ENCODE measurements around the gene WDR4. TPM values are rescaled to one million over a fixed set of nuclear protein-coding genes. Genes with fewer than 3 reads are reported as not detected.

Gene WDR4
- total RNA-seq, 1 experiment from 2014 or later: 42.6 TPM

GRCh38 chr21:42830456-42831455 is 48.6 kb downstream of the WDR4 start:
- Mint-ChIP-seq H3K4me1 (peaks cover 16% of the 10 kb centered on the region), H3K27ac (no peak overlapping the region), H3K4me3 (no peak overlapping the region), H3K27me3 (ENCODE audit: low read depth) (peaks cover 66% of the 10 kb centered on the region), H3K36me3 (no peaks in the 10 kb centered on the region), H3K9me3 (peaks cover 22% of the 10 kb centered on the region)
- POLR2A ChIA-PET: no interaction called here
- TF ChIP-seq ELF4 (CRISPR knock-in tag; IDR thresholded peaks at IDR 0.05; ENCODE audit: low read depth) (no peak), ZNF317 (CRISPR knock-in tag; IDR thresholded peaks at IDR 0.05; ENCODE audit: borderline replicate concordance, low read depth) (0 out of 2 replicates have a peak, but pooled peaks have one; percentile 9)
- DNase-seq (ENCODE audit: low spot score): no peak
- CTCF ChIA-PET: interaction anchor here (0.5 kb wide), 1 partner anchor 39 kb away, joined by 3 read pairs; no protein-coding TSS in a partner anchor
- no peak for ATAC-seq

- H3K4me3 Mint-ChIP-seq: no peak overlapping the region
- ATAC-seq (no peak), DNase-seq (ENCODE audit: low spot score) (no peak)
- no peaks in the 10 kb centered on the region for H3K36me3 Mint-ChIP-seq
- POLR2A ChIA-PET: no interaction called here
- no peak overlapping the region for H3K27ac Mint-ChIP-seq
- peaks cover 27% of the 10 kb centered on the region for H3K9me3 Mint-ChIP-seq
- CTCF ChIA-PET: no interaction called here
- H3K4me1 Mint-ChIP-seq: peaks cover 16% of the 10 kb centered on the region
- peaks cover 65% of the 10 kb centered on the region for H3K27me3 Mint-ChIP-seq (ENCODE audit: low read depth)
- TF ChIP-seq, protein P1, sequence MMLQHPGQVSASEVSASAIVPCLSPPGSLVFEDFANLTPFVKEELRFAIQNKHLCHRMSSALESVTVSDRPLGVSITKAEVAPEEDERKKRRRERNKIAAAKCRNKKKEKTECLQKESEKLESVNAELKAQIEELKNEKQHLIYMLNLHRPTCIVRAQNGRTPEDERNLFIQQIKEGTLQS (CRISPR knock-in tag; conservative IDR thresholded peaks at IDR 0.05): no peak
- TF ChIP-seq, protein P2, sequence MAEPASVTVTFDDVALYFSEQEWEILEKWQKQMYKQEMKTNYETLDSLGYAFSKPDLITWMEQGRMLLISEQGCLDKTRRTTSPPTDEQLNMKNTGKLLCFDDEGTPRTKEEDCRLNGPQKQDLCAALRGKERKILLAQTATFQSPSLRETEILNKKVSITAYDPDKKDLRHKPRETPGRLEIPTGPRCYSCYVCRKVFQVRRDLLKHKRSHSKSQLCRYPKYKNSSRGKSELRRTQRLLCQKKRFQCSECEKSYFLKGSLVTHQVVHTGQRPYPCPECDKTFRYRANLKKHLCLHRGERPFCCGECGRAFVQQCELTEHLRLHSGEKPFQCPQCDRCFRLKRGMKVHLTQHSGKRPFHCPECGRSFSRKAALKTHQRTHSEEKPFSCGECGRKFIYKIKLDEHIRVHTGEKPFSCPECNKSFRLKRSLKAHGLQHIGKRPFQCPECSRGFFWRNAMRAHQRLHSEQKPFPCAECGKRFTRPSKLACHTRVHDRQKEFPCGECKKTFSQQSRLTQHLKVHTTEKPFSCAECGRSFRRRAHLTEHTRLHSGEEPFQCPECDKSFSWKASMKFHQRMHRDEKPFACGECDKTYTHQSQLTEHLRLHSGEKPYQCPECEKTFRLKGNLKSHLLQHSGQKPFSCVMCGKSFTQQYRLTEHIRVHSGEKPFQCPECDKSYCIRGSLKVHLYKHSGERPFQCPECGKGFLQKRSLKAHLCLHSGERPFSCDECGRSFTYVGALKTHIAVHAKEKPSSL (CRISPR knock-in tag; conservative IDR thresholded peaks at IDR 0.05): no peak
- TF ChIP-seq NFE2L1 (CRISPR knock-in tag; IDR thresholded peaks at IDR 0.05) (no peak), TP53 (CRISPR knock-in tag; IDR thresholded peaks at IDR 0.05) (no peak), PRRX2 (CRISPR knock-in tag; IDR thresholded peaks at IDR 0.05) (no peak), ZNF121 (CRISPR knock-in tag; IDR thresholded peaks at IDR 0.05) (no peak), ZNF281 (CRISPR knock-in tag; IDR thresholded peaks at IDR 0.05) (no peak), OVOL2 (CRISPR knock-in tag; IDR thresholded peaks at IDR 0.05; ENCODE audit: borderline replicate concordance) (no peak), RORB (CRISPR knock-in tag; IDR thresholded peaks at IDR 0.05) (no peak), ERG (CRISPR knock-in tag; IDR thresholded peaks at IDR 0.05) (no peak), ATF6 (CRISPR knock-in tag; IDR thresholded peaks at IDR 0.05) (no peak), MXD4 (CRISPR knock-in tag; IDR thresholded peaks at IDR 0.05; ENCODE audit: borderline replicate concordance) (no peak), RELA (CRISPR knock-in tag; IDR thresholded peaks at IDR 0.05; ENCODE audit: borderline replicate concordance) (no peak), CBFB (CRISPR knock-in tag; IDR thresholded peaks at IDR 0.05; ENCODE audit: low read depth) (no peak), ATF1 (CRISPR knock-in tag; IDR thresholded peaks at IDR 0.05) (no peak), GRHL2 (CRISPR knock-in tag; IDR thresholded peaks at IDR 0.05; ENCODE audit: insufficient replicate concordance, severe bottlenecking) (no peak)
- TF ChIP-seq, protein P3, sequence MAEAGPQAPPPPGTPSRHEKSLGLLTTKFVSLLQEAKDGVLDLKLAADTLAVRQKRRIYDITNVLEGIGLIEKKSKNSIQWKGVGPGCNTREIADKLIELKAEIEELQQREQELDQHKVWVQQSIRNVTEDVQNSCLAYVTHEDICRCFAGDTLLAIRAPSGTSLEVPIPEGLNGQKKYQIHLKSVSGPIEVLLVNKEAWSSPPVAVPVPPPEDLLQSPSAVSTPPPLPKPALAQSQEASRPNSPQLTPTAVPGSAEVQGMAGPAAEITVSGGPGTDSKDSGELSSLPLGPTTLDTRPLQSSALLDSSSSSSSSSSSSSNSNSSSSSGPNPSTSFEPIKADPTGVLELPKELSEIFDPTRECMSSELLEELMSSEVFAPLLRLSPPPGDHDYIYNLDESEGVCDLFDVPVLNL (CRISPR knock-in tag; IDR thresholded peaks at IDR 0.05; ENCODE audit: borderline replicate concordance, low read depth): no peak
- TF ChIP-seq, protein P4, sequence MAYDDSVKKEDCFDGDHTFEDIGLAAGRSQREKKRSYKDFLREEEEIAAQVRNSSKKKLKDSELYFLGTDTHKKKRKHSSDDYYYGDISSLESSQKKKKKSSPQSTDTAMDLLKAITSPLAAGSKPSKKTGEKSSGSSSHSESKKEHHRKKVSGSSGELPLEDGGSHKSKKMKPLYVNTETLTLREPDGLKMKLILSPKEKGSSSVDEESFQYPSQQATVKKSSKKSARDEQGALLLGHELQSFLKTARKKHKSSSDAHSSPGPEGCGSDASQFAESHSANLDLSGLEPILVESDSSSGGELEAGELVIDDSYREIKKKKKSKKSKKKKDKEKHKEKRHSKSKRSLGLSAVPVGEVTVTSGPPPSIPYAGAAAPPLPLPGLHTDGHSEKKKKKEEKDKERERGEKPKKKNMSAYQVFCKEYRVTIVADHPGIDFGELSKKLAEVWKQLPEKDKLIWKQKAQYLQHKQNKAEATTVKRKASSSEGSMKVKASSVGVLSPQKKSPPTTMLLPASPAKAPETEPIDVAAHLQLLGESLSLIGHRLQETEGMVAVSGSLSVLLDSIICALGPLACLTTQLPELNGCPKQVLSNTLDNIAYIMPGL (CRISPR knock-in tag; IDR thresholded peaks at IDR 0.05): no peak
Observed at GRCh38 chr21:42829954-42830353, 49.4 kb downstream of the WDR4 start.
